ENCODE measurements around the gene TBCD. TPM values are rescaled to one million over a fixed set of nuclear protein-coding genes. Genes with fewer than 3 reads are reported as not detected.

TBCD gene
- total and polyA plus RNA-seq, 9 of the 15 experiments (the other 6 are each of a cell fraction or from before 2014, with no cell fraction given) = 8.9 to 98.5 (median 28.0) TPM

GRCh38 chr17:82859431-82860403, 107.9 kb downstream of the TBCD start (continued):
- TF ChIP-seq MLLT1 (IDR thresholded peaks at IDR 0.05) (peak in 1 of 2 experiments; percentile 44; a peak in 1 of 4 replicates), MCM3 (IDR thresholded peaks at IDR 0.05) (no peak), ZNF277 (CRISPR knock-in tag; IDR thresholded peaks at IDR 0.05; ENCODE audit: borderline replicate concordance) (no peak), GATAD2A (IDR thresholded peaks at IDR 0.05) (no peak), ZNF347 (CRISPR knock-in tag; IDR thresholded peaks at IDR 0.05; ENCODE audit: low read depth) (no peak), ZNF592 (IDR thresholded peaks at IDR 0.05) (peak; percentile 94), TFAP4 (CRISPR knock-in tag; IDR thresholded peaks at IDR 0.05; ENCODE audit: borderline replicate concordance) (no peak), VEZF1 (CRISPR knock-in tag; IDR thresholded peaks at IDR 0.05) (peak; percentile 45; the same call in 1 of the 2 replicates), PURB (CRISPR knock-in tag; IDR thresholded peaks at IDR 0.05; ENCODE audit: low read depth) (no peak), NFIC (IDR thresholded peaks at IDR 0.05) (peak; percentile 4; the same call in 1 of the 2 replicates), GMEB1 (CRISPR knock-in tag; IDR thresholded peaks at IDR 0.05) (no peak), CBFA2T3 (IDR thresholded peaks at IDR 0.05) (no peak)
